ENCODE measurements around the gene GINS2.

The GINS2 gene

GRCh38 chr16:85655216-85656129, 33.3 kb downstream of the GINS2 start:
- in situ Hi-C loops (cut with MboI; ENCODE audit: low sequenced_read_pairs): no loop called here

GRCh38 chr16:85654251-85655095, 34.3 kb downstream of the GINS2 start:
- in situ Hi-C loops (cut with MboI; ENCODE audit: low sequenced_read_pairs): no loop called here

- in situ Hi-C loops (cut with MboI; ENCODE audit: low sequenced_read_pairs): no loop called here
Observed at GRCh38 chr16:85653290-85653891, 35.4 kb downstream of the GINS2 start.

- in situ Hi-C loops (cut with MboI; ENCODE audit: low sequenced_read_pairs): no loop called here
Observed at GRCh38 chr16:85652431-85653221, 36.1 kb downstream of the GINS2 start.

GRCh38 chr16:85651629-85652430, 36.9 kb downstream of the GINS2 start:
- in situ Hi-C loops (cut with MboI; ENCODE audit: low sequenced_read_pairs): no loop called here

GRCh38 chr16:85650844-85651628, 37.7 kb downstream of the GINS2 start:
- in situ Hi-C loops (cut with MboI; ENCODE audit: low sequenced_read_pairs): no loop called here

- in situ Hi-C loops (cut with MboI; ENCODE audit: low sequenced_read_pairs): no loop called here
Observed at GRCh38 chr16:85650135-85650843, 38.5 kb downstream of the GINS2 start.

- in situ Hi-C loops (cut with MboI; ENCODE audit: low sequenced_read_pairs): no loop called here
Observed at GRCh38 chr16:85649411-85650134, 39.2 kb downstream of the GINS2 start.

GRCh38 chr16:85648805-85649204, 39.9 kb downstream of the GINS2 start:
- in situ Hi-C loops (cut with MboI; ENCODE audit: low sequenced_read_pairs): no loop called here

- in situ Hi-C loops (cut with MboI; ENCODE audit: low sequenced_read_pairs): no loop called here
Observed at GRCh38 chr16:85648070-85648714, 40.6 kb downstream of the GINS2 start.

- in situ Hi-C loops (cut with MboI; ENCODE audit: low sequenced_read_pairs): no loop called here
Observed at GRCh38 chr16:85646976-85647375, 41.8 kb downstream of the GINS2 start.

- in situ Hi-C loops (cut with MboI; ENCODE audit: low sequenced_read_pairs): no loop called here
Observed at GRCh38 chr16:85646358-85646907, 42.3 kb downstream of the GINS2 start.

GRCh38 chr16:85645021-85645589, 43.6 kb downstream of the GINS2 start:
- in situ Hi-C loops (cut with MboI; ENCODE audit: low sequenced_read_pairs): no loop called here

GRCh38 chr16:85644093-85644712, 44.6 kb downstream of the GINS2 start:
- in situ Hi-C loops (cut with MboI; ENCODE audit: low sequenced_read_pairs): no loop called here

GRCh38 chr16:85643631-85644030, 45.1 kb downstream of the GINS2 start:
- in situ Hi-C loops (cut with MboI; ENCODE audit: low sequenced_read_pairs): no loop called here

GRCh38 chr16:85642762-85643358, 45.9 kb downstream of the GINS2 start:
- in situ Hi-C loops (cut with MboI; ENCODE audit: low sequenced_read_pairs): no loop called here
